H9 (cell line): ENCODE measurements around the gene KLK7. TPM values are rescaled to one million over a fixed set of nuclear protein-coding genes. Genes with fewer than 3 reads are reported as not detected.
A peak's percentile ranks its signal among the peaks of the same experiment; 100 is the strongest.

Source experiments
- DNase-seq: peaks from one replicate; pipeline ENCODE4 v3.0.0-alpha.2; 2017
- H2AFZ ChIP-seq: one replicate; pipeline ENCODE4 v1.6.1; 2013; ENCODE audit warnings: mild to moderate bottlenecking, low read length, control low read depth, moderate library complexity
- H2AK5ac ChIP-seq: 2 replicates; pipeline ENCODE4 v1.6.1; 2013; ENCODE audit warnings: low read length, control low read depth, mixed read lengths; ENCODE audit not compliant: insufficient read length
- H2BK120ac ChIP-seq: one replicate; pipeline ENCODE4 v1.6.1; 2013; ENCODE audit warnings: low read depth, mild to moderate bottlenecking, low read length, control low read depth, inconsistent platforms; ENCODE audit not compliant: poor library complexity, severe bottlenecking
- H2BK12ac ChIP-seq: 2 replicates; pipeline ENCODE4 v1.6.1; 2013; ENCODE audit warnings: low read length, control low read depth, mixed read lengths, low read depth; ENCODE audit not compliant: insufficient read length
- H2BK15ac ChIP-seq: 2 replicates; pipeline ENCODE4 v1.6.1; 2013; ENCODE audit warnings: low read depth, low read length, control low read depth
- H2BK20ac ChIP-seq: one replicate; pipeline ENCODE4 v1.6.1; 2013; ENCODE audit warnings: low read depth, mild to moderate bottlenecking, low read length, control low read depth, inconsistent platforms; ENCODE audit not compliant: poor library complexity, severe bottlenecking
- H2BK5ac ChIP-seq: 2 replicates; pipeline ENCODE4 v1.6.1; 2013; ENCODE audit warnings: low read length, control low read depth, mixed read lengths; ENCODE audit not compliant: insufficient read length
- H3K14ac ChIP-seq: 2 replicates; pipeline ENCODE4 v1.6.1; 2013; ENCODE audit warnings: low read length, control low read depth; ENCODE audit not compliant: insufficient read depth
- H3K18ac ChIP-seq: 2 replicates; pipeline ENCODE4 v1.6.1; 2013; ENCODE audit warnings: low read depth, mild to moderate bottlenecking, mixed read lengths, low read length, control low read depth; ENCODE audit not compliant: insufficient read length
- H3K23ac ChIP-seq: 2 replicates; pipeline ENCODE4 v1.6.1; 2013; ENCODE audit warnings: low read length, control low read depth, mixed read lengths, low read depth; ENCODE audit not compliant: insufficient read length
- H3K23me2 ChIP-seq: 2 replicates; pipeline ENCODE4 v1.6.1; 2013; ENCODE audit warnings: low read depth, mild to moderate bottlenecking, mixed read lengths, low read length, control low read depth; ENCODE audit not compliant: insufficient read length, poor library complexity, severe bottlenecking
- H3K27ac ChIP-seq: 2 replicates; pipeline ENCODE4 v1.5.1; 2013; ENCODE audit warnings: low read length, control low read depth, mixed read lengths, low read depth; ENCODE audit not compliant: insufficient read length
- H3K27me3 ChIP-seq: 2 replicates; pipeline ENCODE4 v1.6.1; 2013; ENCODE audit warnings: low read length, control low read depth, inconsistent platforms; ENCODE audit not compliant: insufficient read depth
- H3K4ac ChIP-seq: 2 replicates; pipeline ENCODE4 v1.6.1; 2013; ENCODE audit warnings: low read depth, mild to moderate bottlenecking, control low read depth, inconsistent platforms, low read length, moderate library complexity
- H3K4me1 ChIP-seq: 2 replicates; pipeline ENCODE4 v1.6.1; 2013; ENCODE audit warnings: low read length, control low read depth, inconsistent platforms; ENCODE audit not compliant: insufficient read depth
- H3K4me2 ChIP-seq: 2 replicates; pipeline ENCODE4 v1.6.1; 2013; ENCODE audit warnings: low read length, control low read depth, mixed read lengths; ENCODE audit not compliant: insufficient read length, insufficient read depth
- H3K56ac ChIP-seq: 2 replicates; pipeline ENCODE4 v1.6.1; 2013; ENCODE audit warnings: low read depth, mild to moderate bottlenecking, mixed read lengths, low read length, control low read depth; ENCODE audit not compliant: insufficient read length
- H3K79me1 ChIP-seq: 2 replicates; pipeline ENCODE4 v1.6.1; 2013; ENCODE audit warnings: low read depth, mild to moderate bottlenecking, moderate library complexity, low read length, control low read depth, inconsistent platforms; ENCODE audit not compliant: insufficient read depth, poor library complexity, severe bottlenecking
- H3K79me2 ChIP-seq: 2 replicates; pipeline ENCODE4 v1.6.1; 2013; ENCODE audit warnings: low read length, control low read depth, inconsistent platforms; ENCODE audit not compliant: insufficient read depth
- H3K9ac ChIP-seq: 2 replicates; pipeline ENCODE4 v1.6.1; 2013; ENCODE audit warnings: low read length, control low read depth, mixed read lengths; ENCODE audit not compliant: insufficient read length; ENCODE audit errors: extremely low read depth
- H3K9me3 ChIP-seq: one replicate; pipeline ENCODE4 v1.6.1; 2013; ENCODE audit warnings: low read depth, low read length, inconsistent platforms; ENCODE audit not compliant: control insufficient read depth
- H3T11ph ChIP-seq: one replicate; pipeline ENCODE4 v1.6.1; 2013; ENCODE audit warnings: mild to moderate bottlenecking, low read length, control low read depth, inconsistent platforms
- H4K20me1 ChIP-seq: one replicate; pipeline ENCODE4 v1.6.1; 2013; ENCODE audit not compliant: control insufficient read depth, insufficient read length, insufficient read depth
- H4K5ac ChIP-seq: 2 replicates; pipeline ENCODE4 v1.6.1; 2013; ENCODE audit warnings: low read depth, mild to moderate bottlenecking, mixed read lengths, low read length, control low read depth; ENCODE audit not compliant: insufficient read length
- H4K8ac ChIP-seq: replicated peaks from 2 replicates; pipeline ENCODE4 v1.6.1; 2013; ENCODE audit warnings: low read length, control low read depth, mixed read lengths, low read depth; ENCODE audit not compliant: insufficient read length
- H4K91ac ChIP-seq: 2 replicates; pipeline ENCODE4 v1.6.1; 2013; ENCODE audit warnings: low read depth, mild to moderate bottlenecking, moderate library complexity, mixed read lengths, low read length, control low read depth; ENCODE audit not compliant: insufficient read length
- H3K27ac Mint-ChIP-seq, 3 experiments: 2 replicates in 2 of 3; 3 replicates in 1 of 3; pipeline ENCODE4 v1.8.0; 2020 to 2021; ENCODE audit warnings: mixed read lengths in 3 of 3, mild to moderate bottlenecking in 1 of 3, moderate library complexity in 1 of 3
- H3K27me3 Mint-ChIP-seq: 2 replicates; pipeline ENCODE4 v1.8.0; 2021; ENCODE audit warnings: low read depth, mild to moderate bottlenecking, moderate library complexity, mixed read lengths
- H3K36me3 Mint-ChIP-seq, 3 experiments: 2 replicates in 2 of 3; 3 replicates in 1 of 3; pipeline ENCODE4 v1.8.0; 2020 to 2021; ENCODE audit warnings: low read depth in 3 of 3, mixed read lengths in 3 of 3; ENCODE audit not compliant: insufficient read depth in 1 of 3
- H3K4me1 Mint-ChIP-seq, 2 experiments: 2 replicates each; pipeline ENCODE4 v1.8.0; 2020; ENCODE audit warnings: mixed read lengths in 2 of 2
- H3K4me3 Mint-ChIP-seq, 2 experiments: 2 replicates in 1 of 2; 3 replicates in 1 of 2; pipeline ENCODE4 v1.8.0; 2020 to 2021; ENCODE audit warnings: mild to moderate bottlenecking in 2 of 2, mixed read lengths in 2 of 2, moderate library complexity in 1 of 2
- H3K9me3 Mint-ChIP-seq, 2 experiments: 2 replicates in 1 of 2; 3 replicates in 1 of 2; pipeline ENCODE4 v1.8.0; 2020; ENCODE audit warnings: mild to moderate bottlenecking in 2 of 2, mixed read lengths in 2 of 2, moderate library complexity in 1 of 2
- WGBS: extraction: QIAGEN DNeasy Blood & Tissue Kit; methylation state at CpG from one replicate; pipeline ENCODE4 v1.1.7; 2013; ENCODE audit warnings: missing lambda C conversion rate, low lambda C conversion rate, mixed read lengths; ENCODE audit not compliant: insufficient read length; ENCODE audit errors: extremely low coverage; 5-methylcytosine and 5-hydroxymethylcytosine counted together
- total RNA-seq: library from RNA; stranded (reverse); gene quantifications from 2 replicates; pipeline ENCODE4 v1.2.1, GENCODE V29; 2021
- TF ChIP-seq, protein P1 (sequence below): fragments of 200-600 bp; sonication (generic); conservative IDR thresholded peaks from 3 replicates; pipeline ENCODE4 v1.8.0; 2021; ENCODE audit warnings: antibody characterized with exemption, mild to moderate bottlenecking

KLK7 gene
- total RNA-seq, 1 experiment from 2014 or later: 0.52 TPM

DNA sequence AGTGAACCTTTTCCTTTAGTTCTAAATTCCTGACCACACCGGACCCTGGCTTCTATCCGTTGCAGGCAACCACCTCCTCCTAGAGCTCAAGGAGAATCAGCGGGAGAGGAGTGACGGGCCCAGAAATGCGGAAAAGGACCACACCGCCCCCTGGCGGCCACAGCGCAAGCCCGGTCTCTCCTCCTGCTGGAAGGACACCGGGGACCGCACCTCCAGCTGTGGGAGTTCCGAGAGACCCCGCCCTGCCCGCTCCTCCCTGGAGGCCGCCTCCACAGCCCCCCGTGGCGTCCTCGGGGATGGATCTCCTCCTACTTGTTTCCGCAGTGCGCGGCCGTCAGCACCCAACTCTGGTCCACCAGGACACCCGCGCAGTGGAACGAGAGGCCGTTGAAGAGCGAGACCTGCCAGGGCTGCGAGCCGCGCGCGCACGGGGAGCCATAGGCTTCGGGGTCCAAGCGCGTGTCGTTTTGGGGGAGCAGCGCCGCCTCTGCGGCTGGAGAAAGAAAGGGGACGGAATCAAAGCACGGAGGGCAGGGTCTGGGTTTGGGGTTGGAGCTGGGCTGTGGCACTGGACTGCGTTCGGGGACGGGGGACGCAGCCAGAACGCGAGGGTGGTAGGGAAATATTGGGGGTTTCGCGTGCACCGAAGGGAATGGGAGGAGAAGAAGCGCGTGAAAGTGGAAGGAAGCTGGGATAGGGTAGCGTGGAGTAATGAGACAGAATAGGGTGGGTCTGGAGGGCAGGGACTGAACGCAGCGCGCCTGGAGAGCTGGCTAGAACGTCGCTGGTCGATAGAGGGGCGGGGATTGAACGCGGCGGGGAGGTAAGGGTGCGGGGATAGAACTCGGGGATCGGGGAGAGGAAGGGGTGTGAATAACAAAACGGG is 33.3 kb upstream of the KLK7 start:
- Histone ChIP-seq H2BK15ac (no peak overlapping the region), H4K91ac (no peak overlapping the region), H2BK20ac (no peak overlapping the region), H3T11ph (no peak overlapping the region), H3K14ac (0 out of 2 replicates have a peak overlapping the region, but pooled peaks have one; percentile 8), H3K4me1 (no peaks in the 10 kb centered on the region), H3K9me3 (no peaks in the 10 kb centered on the region), H3K27ac (no peak overlapping the region), H2BK120ac (no peak overlapping the region), H2AFZ (no peak overlapping the region), H3K4ac (no peak overlapping the region), H3K79me2 (no peaks in the 10 kb centered on the region), H3K79me1 (no peaks in the 10 kb centered on the region), H2BK12ac (no peak overlapping the region), H4K8ac (no peak overlapping the region), H3K23ac (no peak overlapping the region), H2BK5ac (no peak overlapping the region), H4K20me1 (no peaks in the 10 kb centered on the region), H3K27me3 (no peaks in the 10 kb centered on the region; the same call in 1 of the 2 replicates), H3K4me2 (peak overlapping the region; percentile 72), H3K23me2 (peaks cover 16% of the 10 kb centered on the region), H3K56ac (no peak overlapping the region), H4K5ac (no peak overlapping the region), H3K18ac (peak overlapping the region; percentile 54), H3K9ac (peak overlapping the region; percentile 10), H2AK5ac (no peak overlapping the region)
- peaks cover 0 to 13% of the 10 kb centered on the region in 2 experiments; a peak in 4 of 5 replicates for H3K9me3 Mint-ChIP-seq
- WGBS: no CpG with 5 or more reads among the region's 68 CpGs
- H3K4me3 Mint-ChIP-seq: peak overlapping the region; percentile 74 to 89
- H3K27me3 Mint-ChIP-seq: peaks cover 71% of the 10 kb centered on the region
- H3K27ac Mint-ChIP-seq: no peak overlapping the region
- H3K36me3 Mint-ChIP-seq: peaks cover 0 to 2% (median 0%) of the 10 kb centered on the region in 3 experiments; a peak in 2 of 7 replicates
- peak; percentile 94 for DNase-seq
- peaks cover 12 to 25% of the 10 kb centered on the region in 2 experiments for H3K4me1 Mint-ChIP-seq
- TF ChIP-seq, protein P1, sequence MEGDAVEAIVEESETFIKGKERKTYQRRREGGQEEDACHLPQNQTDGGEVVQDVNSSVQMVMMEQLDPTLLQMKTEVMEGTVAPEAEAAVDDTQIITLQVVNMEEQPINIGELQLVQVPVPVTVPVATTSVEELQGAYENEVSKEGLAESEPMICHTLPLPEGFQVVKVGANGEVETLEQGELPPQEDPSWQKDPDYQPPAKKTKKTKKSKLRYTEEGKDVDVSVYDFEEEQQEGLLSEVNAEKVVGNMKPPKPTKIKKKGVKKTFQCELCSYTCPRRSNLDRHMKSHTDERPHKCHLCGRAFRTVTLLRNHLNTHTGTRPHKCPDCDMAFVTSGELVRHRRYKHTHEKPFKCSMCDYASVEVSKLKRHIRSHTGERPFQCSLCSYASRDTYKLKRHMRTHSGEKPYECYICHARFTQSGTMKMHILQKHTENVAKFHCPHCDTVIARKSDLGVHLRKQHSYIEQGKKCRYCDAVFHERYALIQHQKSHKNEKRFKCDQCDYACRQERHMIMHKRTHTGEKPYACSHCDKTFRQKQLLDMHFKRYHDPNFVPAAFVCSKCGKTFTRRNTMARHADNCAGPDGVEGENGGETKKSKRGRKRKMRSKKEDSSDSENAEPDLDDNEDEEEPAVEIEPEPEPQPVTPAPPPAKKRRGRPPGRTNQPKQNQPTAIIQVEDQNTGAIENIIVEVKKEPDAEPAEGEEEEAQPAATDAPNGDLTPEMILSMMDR: peak; percentile 97
